Measurements from ENCODE around the gene DCLK1. TPM values are rescaled to one million over a fixed set of nuclear protein-coding genes. Genes with fewer than 3 reads are reported as not detected.

Gene DCLK1
- total RNA-seq, 2 donors from 2014 or later = not detected

- no peak for ATAC-seq
- no peaks in the 10 kb centered on the region for H3K9me3 ChIP-seq (ENCODE audit: control insufficient read depth, low read length, poor library complexity, severe bottlenecking)
- H3K4me3 Mint-ChIP-seq = no peak overlapping the region
- no peak for DNase-seq
- H3K27ac Mint-ChIP-seq = no peak overlapping the region
- peaks cover 2% of the 10 kb centered on the region for H3K4me1 Mint-ChIP-seq
- no peaks in the 10 kb centered on the region for H3K27me3 Mint-ChIP-seq
- H3K36me3 Mint-ChIP-seq (ENCODE audit: low read depth) = no peaks in the 10 kb centered on the region
Observed at GRCh38 chr13:35916146-35916545, 215.0 kb downstream of the DCLK1 start.

GRCh38 chr13:35914662-35915061 lies 216.5 kb downstream of the DCLK1 start:
- H3K9me3 ChIP-seq (ENCODE audit: control insufficient read depth, low read length, poor library complexity, severe bottlenecking) = no peaks in the 10 kb centered on the region
- no peak for ATAC-seq
- Mint-ChIP-seq H3K36me3 (ENCODE audit: low read depth) (no peaks in the 10 kb centered on the region), H3K4me1 (peaks cover 2% of the 10 kb centered on the region), H3K27me3 (no peaks in the 10 kb centered on the region), H3K27ac (no peak overlapping the region), H3K4me3 (no peak overlapping the region)
- DNase-seq = no peak

GRCh38 chr13:35912841-35913240 lies 218.3 kb downstream of the DCLK1 start:
- Mint-ChIP-seq H3K36me3 (ENCODE audit: low read depth) (no peaks in the 10 kb centered on the region), H3K27ac (no peak overlapping the region), H3K4me1 (peaks cover 2% of the 10 kb centered on the region), H3K4me3 (no peak overlapping the region), H3K27me3 (no peaks in the 10 kb centered on the region)
- ATAC-seq = no peak
- no peaks in the 10 kb centered on the region for H3K9me3 ChIP-seq (ENCODE audit: control insufficient read depth, low read length, poor library complexity, severe bottlenecking)
- DNase-seq = no peak

- Mint-ChIP-seq H3K4me3 (no peak overlapping the region), H3K36me3 (ENCODE audit: low read depth) (no peaks in the 10 kb centered on the region), H3K4me1 (no peaks in the 10 kb centered on the region), H3K27me3 (no peaks in the 10 kb centered on the region), H3K27ac (no peak overlapping the region)
- ATAC-seq = no peak
- no peaks in the 10 kb centered on the region for H3K9me3 ChIP-seq (ENCODE audit: control insufficient read depth, low read length, poor library complexity, severe bottlenecking)
- no peak for DNase-seq
Observed at GRCh38 chr13:35909837-35910540, 221.2 kb downstream of the DCLK1 start.

- ATAC-seq = no peak
- H3K27ac Mint-ChIP-seq = no peak overlapping the region
- no peaks in the 10 kb centered on the region for H3K4me1 Mint-ChIP-seq
- H3K9me3 ChIP-seq (ENCODE audit: control insufficient read depth, low read length, poor library complexity, severe bottlenecking) = no peaks in the 10 kb centered on the region
- H3K4me3 Mint-ChIP-seq = no peak overlapping the region
- no peaks in the 10 kb centered on the region for H3K27me3 Mint-ChIP-seq
- DNase-seq = no peak
- no peaks in the 10 kb centered on the region for H3K36me3 Mint-ChIP-seq (ENCODE audit: low read depth)
Observed at GRCh38 chr13:35909091-35909490, 222.1 kb downstream of the DCLK1 start.

GRCh38 chr13:35908226-35908625 lies 223.0 kb downstream of the DCLK1 start:
- H3K36me3 Mint-ChIP-seq (ENCODE audit: low read depth) = no peaks in the 10 kb centered on the region
- no peak for ATAC-seq
- no peak overlapping the region for H3K27ac Mint-ChIP-seq
- H3K9me3 ChIP-seq (ENCODE audit: control insufficient read depth, low read length, poor library complexity, severe bottlenecking) = no peaks in the 10 kb centered on the region
- H3K4me1 Mint-ChIP-seq = no peaks in the 10 kb centered on the region
- no peaks in the 10 kb centered on the region for H3K27me3 Mint-ChIP-seq
- H3K4me3 Mint-ChIP-seq = no peak overlapping the region
- no peak for DNase-seq

- Mint-ChIP-seq H3K4me3 (no peak overlapping the region), H3K27me3 (no peaks in the 10 kb centered on the region), H3K27ac (no peak overlapping the region), H3K4me1 (no peaks in the 10 kb centered on the region), H3K36me3 (ENCODE audit: low read depth) (no peaks in the 10 kb centered on the region)
- no peak for DNase-seq
- ATAC-seq = no peak
- no peaks in the 10 kb centered on the region for H3K9me3 ChIP-seq (ENCODE audit: control insufficient read depth, low read length, poor library complexity, severe bottlenecking)
Observed at GRCh38 chr13:35906636-35907035, 224.5 kb downstream of the DCLK1 start.

- H3K4me1 Mint-ChIP-seq = no peaks in the 10 kb centered on the region
Observed at GRCh38 chr13:35903075-35903474, 228.1 kb downstream of the DCLK1 start.

GRCh38 chr13:35898041-35898440 lies 233.1 kb downstream of the DCLK1 start:
- H3K27ac Mint-ChIP-seq = no peak overlapping the region
- no peaks in the 10 kb centered on the region for H3K27me3 Mint-ChIP-seq
- H3K36me3 Mint-ChIP-seq (ENCODE audit: low read depth) = no peaks in the 10 kb centered on the region
- no peak for DNase-seq
- no peak for ATAC-seq
- H3K4me1 Mint-ChIP-seq = no peaks in the 10 kb centered on the region
- H3K4me3 Mint-ChIP-seq = no peak overlapping the region
- no peaks in the 10 kb centered on the region for H3K9me3 ChIP-seq (ENCODE audit: control insufficient read depth, low read length, poor library complexity, severe bottlenecking)

More at GRCh38 chr13:35903075-35903474, 228.1 kb downstream of the DCLK1 start:
- H3K9me3 ChIP-seq (ENCODE audit: control insufficient read depth, low read length, poor library complexity, severe bottlenecking) = no peaks in the 10 kb centered on the region
- Mint-ChIP-seq H3K27me3 (no peaks in the 10 kb centered on the region), H3K36me3 (ENCODE audit: low read depth) (no peaks in the 10 kb centered on the region), H3K27ac (no peak overlapping the region), H3K4me3 (no peak overlapping the region)
- DNase-seq = no peak
- no peak for ATAC-seq

GRCh38 chr13:35894636-35895035 lies 236.5 kb downstream of the DCLK1 start:
- no peak overlapping the region for H3K4me3 Mint-ChIP-seq
- no peaks in the 10 kb centered on the region for H3K9me3 ChIP-seq (ENCODE audit: control insufficient read depth, low read length, poor library complexity, severe bottlenecking)
- DNase-seq = no peak
- H3K27ac Mint-ChIP-seq = no peak overlapping the region
- no peaks in the 10 kb centered on the region for H3K27me3 Mint-ChIP-seq
- no peak for ATAC-seq
- H3K4me1 Mint-ChIP-seq = no peaks in the 10 kb centered on the region
- no peaks in the 10 kb centered on the region for H3K36me3 Mint-ChIP-seq (ENCODE audit: low read depth)

GRCh38 chr13:35892837-35893814 lies 238.1 kb downstream of the DCLK1 start:
- DNase-seq (no peak), ATAC-seq (no peak)
- H3K36me3 Mint-ChIP-seq (ENCODE audit: low read depth) = no peaks in the 10 kb centered on the region
- no peak overlapping the region for H3K27ac Mint-ChIP-seq
- no peaks in the 10 kb centered on the region for H3K9me3 ChIP-seq (ENCODE audit: control insufficient read depth, low read length, poor library complexity, severe bottlenecking)
- H3K4me3 Mint-ChIP-seq = no peak overlapping the region
- no peaks in the 10 kb centered on the region for H3K4me1 Mint-ChIP-seq
- H3K27me3 Mint-ChIP-seq = no peaks in the 10 kb centered on the region

GRCh38 chr13:35891507-35892441 lies 239.4 kb downstream of the DCLK1 start:
- no peak for DNase-seq
- H3K9me3 ChIP-seq (ENCODE audit: control insufficient read depth, low read length, poor library complexity, severe bottlenecking) = no peaks in the 10 kb centered on the region
- Mint-ChIP-seq H3K4me1 (no peaks in the 10 kb centered on the region), H3K27ac (no peak overlapping the region), H3K4me3 (no peak overlapping the region), H3K27me3 (no peaks in the 10 kb centered on the region), H3K36me3 (ENCODE audit: low read depth) (no peaks in the 10 kb centered on the region)
- no peak for ATAC-seq

GRCh38 chr13:35889560-35889959 lies 241.6 kb downstream of the DCLK1 start:
- ATAC-seq = no peak
- H3K27me3 Mint-ChIP-seq = no peaks in the 10 kb centered on the region
- H3K36me3 Mint-ChIP-seq (ENCODE audit: low read depth) = no peaks in the 10 kb centered on the region
- H3K4me1 Mint-ChIP-seq = no peaks in the 10 kb centered on the region
- H3K27ac Mint-ChIP-seq = no peak overlapping the region
- H3K4me3 Mint-ChIP-seq = no peak overlapping the region
- DNase-seq = no peak
- no peaks in the 10 kb centered on the region for H3K9me3 ChIP-seq (ENCODE audit: control insufficient read depth, low read length, poor library complexity, severe bottlenecking)

Measured in T-helper 17 cell (primary cell).